IMR-90 (cell line): ENCODE data around the gene STK25.

Experiments used
- CEBPB ChIP-seq: IDR thresholded peaks from 2 replicates; pipeline ENCODE4 v1.6.1; 2012; ENCODE audit warnings: low read depth, low read length, improper control_type of control experiment
- MXI1 ChIP-seq: IDR thresholded peaks from 2 replicates; pipeline ENCODE4 v1.6.1; 2012; ENCODE audit warnings: low read depth, mild to moderate bottlenecking, low read length, moderate library complexity, borderline replicate concordance
- NFE2L2 ChIP-seq: fragments of 150-350 bp; IDR thresholded peaks from 2 replicates; pipeline ENCODE4 v1.6.1; 2016; ENCODE audit warnings: low read depth, mild to moderate bottlenecking, low read length
- SMC3 ChIP-seq: fragments of 150-350 bp; IDR thresholded peaks from 2 replicates; pipeline ENCODE4 v1.6.1; 2016; ENCODE audit warnings: low read depth, mild to moderate bottlenecking, antibody characterized with exemption, low read length, moderate library complexity
- TF ChIP-seq, protein P1 (sequence below): conservative IDR thresholded peaks from 2 replicates; pipeline ENCODE4 v1.5.1; 2012; ENCODE audit warnings: mild to moderate bottlenecking, low read depth, low read length, improper control_type of control experiment

DNA sequence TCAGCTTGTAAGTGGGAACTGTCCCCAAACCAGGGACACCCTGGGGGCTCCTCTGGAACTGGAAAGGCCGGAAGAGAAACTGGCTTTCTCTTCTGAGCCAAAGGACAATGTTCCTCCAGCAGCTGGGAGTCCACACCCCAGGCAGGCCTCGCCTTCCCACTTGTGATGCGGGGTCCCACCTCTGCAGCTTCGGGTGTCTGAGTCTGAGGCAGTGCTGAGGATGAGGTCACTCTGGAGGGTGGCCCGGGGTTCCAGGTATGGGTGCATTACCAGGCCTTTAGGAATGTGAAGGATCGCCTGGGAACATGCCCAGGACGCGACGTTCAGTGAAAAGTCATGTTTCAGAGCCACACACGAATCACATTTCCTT, 32.0 kb upstream of the STK25 start:
- TF ChIP-seq NFE2L2 (no peak), MXI1 (no peak), CEBPB (no peak), SMC3 (no peak)
- TF ChIP-seq, protein P1, sequence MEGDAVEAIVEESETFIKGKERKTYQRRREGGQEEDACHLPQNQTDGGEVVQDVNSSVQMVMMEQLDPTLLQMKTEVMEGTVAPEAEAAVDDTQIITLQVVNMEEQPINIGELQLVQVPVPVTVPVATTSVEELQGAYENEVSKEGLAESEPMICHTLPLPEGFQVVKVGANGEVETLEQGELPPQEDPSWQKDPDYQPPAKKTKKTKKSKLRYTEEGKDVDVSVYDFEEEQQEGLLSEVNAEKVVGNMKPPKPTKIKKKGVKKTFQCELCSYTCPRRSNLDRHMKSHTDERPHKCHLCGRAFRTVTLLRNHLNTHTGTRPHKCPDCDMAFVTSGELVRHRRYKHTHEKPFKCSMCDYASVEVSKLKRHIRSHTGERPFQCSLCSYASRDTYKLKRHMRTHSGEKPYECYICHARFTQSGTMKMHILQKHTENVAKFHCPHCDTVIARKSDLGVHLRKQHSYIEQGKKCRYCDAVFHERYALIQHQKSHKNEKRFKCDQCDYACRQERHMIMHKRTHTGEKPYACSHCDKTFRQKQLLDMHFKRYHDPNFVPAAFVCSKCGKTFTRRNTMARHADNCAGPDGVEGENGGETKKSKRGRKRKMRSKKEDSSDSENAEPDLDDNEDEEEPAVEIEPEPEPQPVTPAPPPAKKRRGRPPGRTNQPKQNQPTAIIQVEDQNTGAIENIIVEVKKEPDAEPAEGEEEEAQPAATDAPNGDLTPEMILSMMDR: no peak
